HG03354 (cell line): ENCODE measurements around the gene CD52.
"Not testable (repeated sequence)": the region's sequence is repeated elsewhere in the genome, so short reads cannot be mapped to it uniquely, and the experiment has no call there.

Experiments used
- ATAC-seq: cut with Tn5 transposase; IDR thresholded peaks from one replicate; pipeline ENCODE4 v1.9.1; 2021; ENCODE audit warnings: mild to moderate bottlenecking; ENCODE audit not compliant: unreplicated experiment, poor library complexity, severe bottlenecking

Gene CD52

GRCh38 chr1:26283871-26284596, 33.7 kb upstream of the CD52 start:
- no peak for ATAC-seq

GRCh38 chr1:26284597-26285347, 33.0 kb upstream of the CD52 start:
- ATAC-seq: no peak

- no peak for ATAC-seq
Measured at GRCh38 chr1:26285366-26286063, 32.2 kb upstream of the CD52 start.

GRCh38 chr1:26286064-26286416, 31.7 kb upstream of the CD52 start:
- no peak for ATAC-seq

- peak; percentile 45 for ATAC-seq
Measured at GRCh38 chr1:26287033-26287711, 30.6 kb upstream of the CD52 start.

- ATAC-seq: no peak
Measured at GRCh38 chr1:26287811-26288210, 29.9 kb upstream of the CD52 start.

GRCh38 chr1:26288311-26288941, 29.3 kb upstream of the CD52 start:
- ATAC-seq: no peak

GRCh38 chr1:26289158-26290059, 28.3 kb upstream of the CD52 start:
- ATAC-seq: peak; percentile 43

GRCh38 chr1:26290122-26290881, 27.5 kb upstream of the CD52 start:
- ATAC-seq: no peak

- ATAC-seq: no peak
Measured at GRCh38 chr1:26290882-26291261, 26.9 kb upstream of the CD52 start.

GRCh38 chr1:26291433-26291832, 26.3 kb upstream of the CD52 start:
- no peak for ATAC-seq

- ATAC-seq: no peak
Measured at GRCh38 chr1:26291939-26292338, 25.8 kb upstream of the CD52 start.

GRCh38 chr1:26292735-26293134, 25.0 kb upstream of the CD52 start:
- ATAC-seq: not testable (repeated sequence)

- no peak for ATAC-seq
Measured at GRCh38 chr1:26293911-26294463, 23.8 kb upstream of the CD52 start.

- ATAC-seq: no peak
Measured at GRCh38 chr1:26295194-26296138, 22.3 kb upstream of the CD52 start.

GRCh38 chr1:26296340-26297056, 21.3 kb upstream of the CD52 start:
- no peak for ATAC-seq
